GM21737 (cell line): ENCODE data around the gene AMACR.

ENCODE experiments used
- ATAC-seq: cut with Tn5 transposase; IDR thresholded peaks from one replicate; pipeline ENCODE4 v1.9.1; 2021; ENCODE audit warnings: mild to moderate bottlenecking, moderate library complexity; ENCODE audit not compliant: unreplicated experiment

AMACR gene

GRCh38 chr5:34009610-34010009 lies 1.8 kb upstream of the AMACR start:
- no peak for ATAC-seq

GRCh38 chr5:34008802-34009201 lies 952 bp upstream of the AMACR start:
- no peak for ATAC-seq

DNA sequence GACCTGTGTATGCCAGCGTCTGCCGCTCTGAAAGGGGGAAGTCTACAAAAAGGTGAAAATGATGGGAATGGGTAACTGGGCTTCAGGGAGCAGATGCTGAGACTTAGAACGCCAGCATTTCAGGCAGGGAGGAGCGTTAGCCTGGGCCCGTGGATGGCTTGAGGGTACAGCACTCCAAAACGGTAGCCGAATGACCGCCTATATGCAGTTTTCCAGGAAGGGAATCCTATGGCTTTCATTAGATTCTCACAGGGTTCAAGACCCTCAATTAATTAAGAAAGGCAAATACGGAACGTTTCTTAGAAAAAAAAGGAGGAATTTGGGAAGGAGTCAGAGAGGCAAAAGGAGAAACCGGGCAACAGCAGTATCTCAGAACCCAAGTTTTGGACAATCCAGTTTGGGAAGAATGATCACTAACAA lies 639 bp downstream of the AMACR start:
- ATAC-seq = no peak

- ATAC-seq = no peak
Observed at GRCh38 chr5:34005681-34006080, 2.2 kb downstream of the AMACR start.

GRCh38 chr5:34005211-34005610 lies 2.6 kb downstream of the AMACR start:
- no peak for ATAC-seq

DNA sequence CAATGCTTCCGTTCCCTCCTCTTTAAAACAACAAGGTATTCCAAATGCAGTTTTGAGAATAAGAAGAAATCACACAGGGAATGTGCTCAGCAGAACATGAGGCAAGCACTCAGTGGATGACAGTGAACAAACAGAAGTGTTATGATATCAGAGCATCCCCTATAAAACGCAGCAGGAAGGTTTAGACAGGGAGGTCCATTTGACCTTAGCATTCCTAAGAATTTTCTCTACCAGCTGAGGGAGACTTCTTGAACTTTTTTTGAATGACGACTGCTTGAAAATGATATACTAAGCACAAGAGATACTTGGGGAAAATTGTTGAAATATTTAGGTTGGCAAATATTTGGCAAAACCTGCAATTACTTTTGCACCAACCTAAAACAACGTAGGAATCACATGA lies 3.9 kb downstream of the AMACR start:
- ATAC-seq = no peak

DNA sequence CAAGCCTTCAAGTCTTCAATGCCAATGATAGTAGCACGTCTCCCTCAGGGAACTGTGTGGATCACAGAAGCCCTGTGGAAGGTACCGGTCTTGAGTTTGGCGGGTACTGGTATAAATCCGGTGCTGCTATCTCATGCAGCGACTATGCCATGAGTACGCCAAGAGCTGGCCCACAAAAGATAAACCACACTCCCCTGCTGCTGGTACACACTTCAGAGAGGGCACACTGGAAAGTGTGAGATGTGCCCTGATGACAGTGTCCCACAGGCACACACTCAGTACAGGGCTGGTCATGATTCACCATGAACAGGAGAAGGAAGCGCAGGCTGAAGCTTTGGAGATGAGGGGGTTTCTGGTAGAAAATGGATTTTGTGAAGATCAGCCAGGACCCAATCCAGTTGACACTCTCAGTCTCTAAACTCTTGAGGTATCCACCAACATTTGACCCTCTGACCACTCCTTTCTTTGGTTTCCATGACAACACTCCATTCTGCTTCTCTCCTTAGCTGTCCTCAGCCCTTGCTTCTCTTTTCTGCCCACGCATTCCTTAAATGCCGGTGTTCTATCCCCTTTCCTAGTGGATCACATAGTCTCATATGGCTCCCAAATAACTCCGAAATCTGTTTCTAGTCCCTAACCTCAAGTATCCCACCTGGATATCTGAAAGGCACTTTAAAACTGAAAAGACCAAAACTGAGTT lies 5.1 kb downstream of the AMACR start:
- no peak for ATAC-seq

GRCh38 chr5:34001241-34001841 lies 6.5 kb downstream of the AMACR start:
- ATAC-seq = no peak

- ATAC-seq = no peak
Observed at GRCh38 chr5:33999978-34000377, 7.9 kb downstream of the AMACR start.

DNA sequence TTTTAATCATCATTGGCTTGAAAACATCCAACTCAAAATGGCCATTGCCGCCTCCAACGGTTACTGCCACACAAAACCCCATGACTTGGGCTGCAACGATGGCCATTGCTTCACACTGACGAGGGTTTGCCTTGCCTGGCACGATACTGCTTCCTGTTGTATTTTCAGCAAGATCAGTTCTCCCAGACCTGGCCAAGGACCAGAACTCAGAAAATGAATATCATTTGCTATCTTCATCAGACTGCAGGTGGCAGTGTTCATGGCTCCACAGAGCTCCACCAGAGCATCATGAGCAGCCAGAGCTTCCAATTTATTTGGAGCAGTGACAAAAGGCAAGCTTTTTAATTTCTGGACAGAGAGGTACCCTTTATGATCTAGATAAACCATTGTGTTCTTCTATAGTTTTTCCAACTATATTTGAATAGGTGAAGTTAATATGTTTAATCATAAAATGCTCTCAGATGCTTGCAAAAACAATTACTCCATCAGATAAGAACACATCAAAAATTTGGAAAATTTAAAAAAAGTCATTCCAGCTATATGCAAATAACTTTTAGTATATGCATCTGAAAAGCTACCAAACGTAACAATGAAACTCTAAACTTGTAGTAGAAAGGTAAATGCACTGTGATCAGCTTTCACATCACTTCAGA lies 10.4 kb downstream of the AMACR start:
- peak; percentile 72 for ATAC-seq

GRCh38 chr5:33995865-33996264 lies 12.0 kb downstream of the AMACR start:
- ATAC-seq = no peak

- ATAC-seq = no peak
Observed at GRCh38 chr5:33994845-33995244, 13.0 kb downstream of the AMACR start.

DNA sequence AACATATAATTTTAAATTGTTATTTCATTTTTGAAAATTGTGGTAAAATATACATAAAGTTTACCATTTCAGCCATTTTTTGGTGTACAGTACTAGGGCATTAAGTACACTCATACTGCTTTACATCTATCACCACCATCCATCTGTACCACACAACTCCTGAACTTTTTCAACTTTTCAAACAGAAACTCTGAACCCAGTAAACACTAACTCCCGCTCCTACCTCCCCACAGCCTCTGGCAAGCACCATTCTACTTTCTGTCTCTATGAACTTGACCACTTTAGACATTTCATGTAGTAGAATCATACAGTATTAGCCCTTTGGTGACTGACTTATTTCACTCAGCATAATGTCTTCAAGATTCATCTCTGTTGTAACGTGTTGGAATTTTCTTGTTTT lies 15.0 kb downstream of the AMACR start:
- ATAC-seq = no peak

GRCh38 chr5:33985447-33985846 lies 22.4 kb downstream of the AMACR start:
- no peak for ATAC-seq

DNA sequence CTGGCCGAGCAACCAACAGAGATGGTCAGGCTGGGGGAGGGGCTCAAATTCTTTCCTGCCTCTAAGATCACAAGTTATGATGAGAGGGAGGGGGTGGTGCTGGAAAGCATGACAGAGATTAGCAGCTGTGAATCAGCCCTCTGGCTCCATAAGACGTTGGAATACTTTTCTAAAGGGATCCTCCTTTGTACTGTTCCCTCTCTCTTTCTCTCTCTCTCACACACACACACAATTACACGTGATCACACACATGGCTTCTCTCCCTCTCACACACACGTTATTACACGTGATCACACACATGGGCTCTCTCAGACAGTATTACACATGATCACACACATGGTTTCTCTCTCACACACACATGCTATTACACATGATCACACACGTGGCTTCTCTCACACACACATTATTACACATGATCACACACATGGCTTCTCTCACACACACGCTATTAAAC lies 23.2 kb downstream of the AMACR start, which contains the start of gene SLC45A2:
TSS of gene SLC45A2 (minus strand) at position 23 of the 454 bp plus-strand sequence. CDS start 110 bp downstream, outside the sequence.
- no peak for ATAC-seq

DNA sequence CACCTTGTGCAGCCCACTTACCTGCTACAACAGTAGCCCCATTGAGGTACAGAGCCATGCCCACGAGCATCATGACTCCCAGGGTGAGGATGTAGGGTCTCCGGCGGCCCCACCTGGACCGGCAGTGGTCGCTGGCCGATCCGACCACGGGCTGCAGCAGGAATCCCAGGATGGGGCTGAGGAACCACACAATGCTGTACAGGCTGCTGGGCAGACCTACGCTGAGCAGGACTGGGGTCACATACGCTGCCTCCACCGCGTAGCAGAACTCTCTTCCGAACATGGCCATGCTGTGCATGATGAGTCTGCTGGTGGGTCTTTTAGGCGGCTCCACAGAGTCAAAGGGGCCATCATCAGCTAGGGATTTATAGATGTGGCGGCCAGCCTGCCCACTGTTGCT lies 23.7 kb downstream of the AMACR start:
- no peak for ATAC-seq

DNA sequence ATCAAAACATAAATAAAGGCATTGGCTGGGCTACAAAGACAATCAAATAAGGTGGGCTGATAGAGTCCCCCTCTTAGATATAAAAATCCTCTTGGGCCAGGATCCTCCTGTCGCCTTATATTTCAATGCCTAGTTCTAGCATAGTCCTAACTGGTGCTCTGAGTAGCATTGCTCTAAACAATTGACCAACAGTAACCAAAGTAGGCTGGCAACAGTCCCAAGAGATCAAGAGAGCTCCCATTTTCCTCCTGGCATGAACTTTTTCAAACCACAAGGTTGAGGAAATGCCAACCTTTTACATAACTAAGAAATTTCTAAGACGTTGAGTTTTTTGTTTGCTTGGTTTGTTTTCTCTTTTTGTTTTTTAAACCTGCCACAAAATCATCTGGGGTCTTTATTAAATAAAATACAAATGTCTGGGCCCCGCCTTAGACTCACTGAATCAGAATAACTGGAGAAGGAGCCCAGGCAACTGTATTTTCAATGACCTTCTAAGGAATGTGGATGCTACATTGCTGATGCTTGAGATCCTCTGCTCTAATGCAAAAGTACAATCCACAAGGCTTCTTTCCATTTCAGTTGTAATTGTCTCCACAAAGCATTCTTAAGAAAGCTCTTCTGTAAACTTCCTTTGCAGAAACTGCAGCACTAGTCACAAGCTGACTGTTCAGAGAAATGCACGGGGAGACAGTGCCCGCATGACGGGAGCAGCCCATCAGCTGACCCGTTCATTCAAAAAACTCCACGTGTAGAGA lies 26.3 kb downstream of the AMACR start:
- ATAC-seq = no peak

DNA sequence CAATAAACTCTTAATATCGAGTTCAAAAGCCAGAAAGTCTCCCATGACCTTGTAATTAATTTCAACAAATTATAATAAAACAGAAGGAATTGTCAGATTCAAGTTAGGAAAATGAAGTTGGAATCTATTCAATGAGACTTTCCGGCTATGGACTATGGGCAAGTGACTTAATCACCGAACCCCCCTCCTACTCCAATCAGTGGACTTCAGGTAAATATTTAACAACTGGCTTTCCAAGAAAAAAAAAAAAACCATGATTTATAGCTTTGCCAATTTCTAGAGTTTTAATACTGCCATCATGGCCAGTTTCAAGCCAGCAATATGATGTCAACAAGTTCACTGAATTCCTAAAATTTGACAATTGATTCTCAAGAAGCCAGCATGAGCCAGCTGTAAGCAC lies 27.8 kb downstream of the AMACR start:
- no peak for ATAC-seq

GRCh38 chr5:33978306-33978705 lies 29.5 kb downstream of the AMACR start:
- ATAC-seq = no peak

DNA sequence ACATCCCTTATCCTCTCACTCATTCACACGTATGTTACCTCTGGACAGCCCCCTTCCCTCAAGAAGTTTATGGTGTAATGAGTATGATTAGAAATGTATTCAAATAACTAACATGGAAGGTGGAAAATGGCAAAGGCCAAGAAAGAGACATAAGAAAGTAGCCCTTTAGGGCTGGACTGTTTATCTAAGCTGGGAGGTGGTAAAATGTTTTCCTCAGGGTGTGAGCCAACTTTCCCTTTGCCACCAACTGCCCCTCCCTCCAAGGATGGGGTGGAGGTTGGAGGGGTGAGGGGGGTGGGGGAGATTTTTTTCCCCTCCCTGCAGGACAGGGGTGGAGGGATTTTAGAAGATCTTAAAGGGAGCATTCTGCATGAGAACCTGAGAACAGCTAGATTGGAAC lies 31.5 kb downstream of the AMACR start:
- ATAC-seq = no peak

DNA sequence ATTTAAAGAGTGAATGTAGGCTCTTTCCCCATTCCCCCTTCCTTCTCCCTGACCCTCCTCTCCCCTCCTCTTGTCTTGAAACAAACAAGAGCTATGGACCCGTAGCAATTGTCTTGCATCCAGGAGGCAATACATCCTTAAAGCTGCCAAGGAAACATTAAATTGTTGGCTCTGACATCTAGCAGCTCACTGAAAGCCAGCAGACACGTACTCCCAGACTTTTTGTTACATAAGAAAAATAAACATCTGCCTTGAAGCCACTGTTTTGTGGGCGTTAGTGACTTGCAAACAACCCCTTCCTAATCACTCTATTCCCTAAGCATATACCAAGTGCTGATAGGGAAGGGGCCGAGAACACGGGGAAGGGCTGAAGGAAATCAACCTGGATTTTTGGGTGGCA lies 32.0 kb downstream of the AMACR start:
- no peak for ATAC-seq
